ENCODE measurements around the gene ATF6.

ATF6 gene

GRCh38 chr1:161944381-161944780 is 178.3 kb downstream of the ATF6 start:
- no peak for DNase-seq

DNA sequence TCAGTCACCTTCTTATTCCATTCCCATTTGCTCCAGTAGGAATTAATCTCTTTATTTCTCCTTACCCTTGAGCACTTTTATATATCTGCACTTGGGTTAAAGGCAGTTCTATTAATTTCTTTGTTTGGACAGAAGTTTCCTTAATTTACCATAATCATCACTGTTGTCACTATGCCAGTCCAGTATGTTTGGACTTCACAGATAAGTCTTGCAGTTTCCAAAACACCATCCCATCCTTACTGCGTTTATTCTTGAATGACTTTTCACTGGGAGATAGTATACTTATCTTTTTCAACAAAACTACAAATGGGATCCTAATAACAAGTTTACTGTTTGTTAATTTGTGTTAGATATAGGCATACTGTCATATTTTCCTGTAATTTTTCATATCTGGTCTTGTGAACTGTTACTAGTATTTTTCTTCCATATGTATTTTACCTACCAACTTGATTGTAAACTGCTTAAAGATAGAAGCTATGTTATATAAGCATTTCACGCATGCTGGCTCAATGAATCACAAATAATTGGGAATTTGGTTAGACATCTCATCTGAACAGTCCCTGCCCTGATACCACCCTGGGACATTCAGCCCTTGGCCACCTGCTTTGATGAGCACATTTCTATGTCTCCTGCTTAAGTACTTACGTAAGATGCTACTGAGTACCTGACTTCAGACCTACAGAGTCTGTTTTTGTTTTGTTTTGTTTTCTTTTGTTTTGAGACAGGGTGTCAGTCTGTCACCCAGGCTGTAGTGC is 179.4 kb downstream of the ATF6 start:
- no peak for DNase-seq

DNA sequence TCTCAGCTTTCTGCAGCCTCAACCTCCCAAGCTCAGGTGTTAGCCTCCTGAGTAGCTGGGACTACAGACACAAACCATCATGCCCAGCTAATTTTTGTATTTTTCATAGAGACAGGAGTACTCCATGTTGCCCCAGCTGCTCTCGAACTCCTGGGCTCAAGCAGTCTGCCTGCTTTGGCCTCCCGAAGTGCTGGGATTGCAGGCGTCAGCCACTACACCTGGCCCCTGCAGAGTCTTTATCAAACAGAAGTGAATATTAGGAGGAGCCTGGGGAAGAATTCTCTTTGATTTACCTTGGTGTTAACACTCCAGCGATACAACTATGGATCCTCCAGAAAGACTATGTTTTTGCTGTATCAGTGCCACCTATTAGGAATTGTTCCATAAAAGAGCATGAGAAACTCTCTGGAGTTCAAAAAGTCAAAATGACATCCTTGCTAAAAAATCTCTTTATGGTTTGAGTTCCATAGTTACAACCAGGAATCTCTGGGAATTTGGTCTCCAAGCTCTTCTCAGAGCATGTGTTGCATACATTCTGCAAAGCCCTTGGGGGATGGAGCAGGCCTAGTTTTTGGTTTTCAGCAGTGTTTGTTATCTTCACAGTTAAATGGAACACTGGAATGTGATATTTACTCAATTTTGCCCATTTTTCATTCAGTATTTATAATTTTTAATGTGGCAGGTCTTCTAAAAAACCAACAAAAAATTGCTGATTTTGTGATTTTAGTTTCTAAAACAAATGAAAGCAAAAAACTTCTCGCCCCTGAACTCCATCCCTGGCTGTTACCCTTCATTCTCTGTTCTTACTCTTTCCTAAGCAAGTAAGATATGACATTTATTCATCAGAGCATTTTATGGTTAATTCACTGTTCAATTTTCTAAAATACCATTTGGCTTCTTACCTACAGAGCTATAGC is 180.2 kb downstream of the ATF6 start:
- DNase-seq: no peak

- no peak for DNase-seq
Measured at GRCh38 chr1:161948435-161948834, 182.3 kb downstream of the ATF6 start.

- DNase-seq: no peak
Measured at GRCh38 chr1:161949548-161949947, 183.4 kb downstream of the ATF6 start.

- DNase-seq: no peak
Measured at GRCh38 chr1:161950377-161950776, 184.3 kb downstream of the ATF6 start.

GRCh38 chr1:161951646-161952045 is 185.5 kb downstream of the ATF6 start:
- DNase-seq: no peak

GRCh38 chr1:161952607-161953172 is 186.6 kb downstream of the ATF6 start:
- no peak for DNase-seq

DNA sequence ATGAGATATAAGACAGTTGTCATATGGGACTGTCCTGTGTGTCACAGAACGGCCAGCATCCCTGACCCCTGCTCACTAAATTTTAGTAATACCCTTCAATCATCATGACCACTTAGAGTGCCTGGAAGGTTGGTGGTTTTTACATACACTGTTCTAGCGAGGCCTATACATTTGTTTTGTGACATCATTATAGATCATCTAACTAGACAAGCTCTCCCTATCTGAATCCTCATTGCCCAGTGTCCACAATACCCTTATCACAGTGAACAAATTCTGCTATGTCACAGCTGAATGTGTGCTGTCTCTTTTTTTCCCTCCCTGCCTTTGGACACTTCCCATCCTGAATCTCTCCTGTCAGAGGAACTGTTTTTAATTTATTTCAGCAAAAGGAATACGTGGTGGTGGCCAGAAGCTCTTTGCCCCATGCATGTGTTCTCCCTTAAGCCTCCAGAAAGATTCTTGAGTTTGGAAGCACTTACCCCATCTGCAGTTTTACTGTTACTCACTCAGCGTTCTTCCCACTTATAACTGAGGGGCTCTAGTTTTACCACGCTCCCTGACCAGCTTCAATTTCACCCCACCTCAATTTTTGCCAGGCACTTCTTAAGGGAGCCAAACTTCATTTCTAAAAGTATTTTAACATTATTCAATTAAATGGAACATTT is 187.3 kb downstream of the ATF6 start:
- no peak for DNase-seq

- no peak for DNase-seq
Measured at GRCh38 chr1:161954050-161954449, 187.9 kb downstream of the ATF6 start.

GRCh38 chr1:161954466-161954865 is 188.3 kb downstream of the ATF6 start:
- no peak for DNase-seq

- no peak for DNase-seq
Measured at GRCh38 chr1:161955606-161956005, 189.5 kb downstream of the ATF6 start.

DNA sequence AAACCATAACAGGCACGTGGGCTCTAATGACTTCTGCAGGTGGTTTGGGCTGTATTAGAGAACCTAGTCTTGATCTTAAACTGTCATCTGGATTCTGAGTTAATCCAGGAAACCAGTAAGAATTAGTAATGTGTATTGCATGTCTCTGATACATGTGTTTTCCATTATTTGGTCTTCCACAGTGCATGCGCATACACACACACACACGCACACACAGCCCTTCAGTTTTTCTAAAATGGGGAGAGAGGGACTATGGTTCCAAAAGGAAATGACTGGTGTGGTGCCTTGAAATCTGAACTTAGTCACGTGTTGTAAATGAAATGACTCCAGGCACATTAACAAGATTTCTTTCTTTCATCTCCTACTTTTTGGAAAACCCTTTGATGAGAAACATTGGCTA is 190.0 kb downstream of the ATF6 start:
- no peak for DNase-seq

DNA sequence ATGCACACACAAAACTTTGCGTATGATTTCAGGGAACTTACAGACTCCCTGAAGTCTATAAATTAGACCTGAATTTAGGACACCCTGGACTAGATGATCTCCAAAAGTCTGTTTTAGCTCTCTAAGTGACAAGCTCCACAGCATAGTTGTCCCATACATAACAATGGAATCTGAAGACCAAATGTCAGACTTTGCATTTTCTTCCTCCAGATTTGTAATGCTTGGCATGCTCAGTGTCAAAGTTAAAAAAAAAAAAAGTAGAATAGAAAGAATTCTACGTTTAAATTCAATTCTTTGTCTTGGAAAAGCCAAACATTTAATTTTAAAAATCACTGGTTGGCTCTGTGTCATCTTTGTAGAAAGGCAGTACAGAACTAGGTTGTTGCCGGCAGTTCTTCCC is 190.8 kb downstream of the ATF6 start:
- DNase-seq: no peak

DNA sequence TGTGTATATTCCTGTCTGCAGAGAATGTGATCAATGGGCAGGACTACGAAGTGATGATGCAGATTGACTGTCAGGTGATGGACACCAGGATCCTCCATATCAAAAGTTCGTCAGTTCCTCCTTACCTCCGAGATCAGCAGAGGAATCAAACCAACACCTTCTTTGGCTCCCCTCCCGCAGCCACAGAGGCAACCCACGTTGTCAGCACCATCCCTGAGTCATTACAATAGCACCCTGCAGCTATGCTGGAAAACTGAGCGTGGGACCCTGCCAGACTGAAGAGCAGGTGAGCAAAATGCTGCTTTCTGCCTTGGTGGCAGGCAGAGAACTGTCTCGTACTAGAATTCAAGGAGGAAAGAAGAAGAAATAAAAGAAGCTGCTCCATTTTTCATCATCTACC is 192.3 kb downstream of the ATF6 start:
- DNase-seq: no peak

- DNase-seq: peak in 1 of 2 experiments; percentile 57
Measured at GRCh38 chr1:161962091-161962887, 196.2 kb downstream of the ATF6 start.

DNA sequence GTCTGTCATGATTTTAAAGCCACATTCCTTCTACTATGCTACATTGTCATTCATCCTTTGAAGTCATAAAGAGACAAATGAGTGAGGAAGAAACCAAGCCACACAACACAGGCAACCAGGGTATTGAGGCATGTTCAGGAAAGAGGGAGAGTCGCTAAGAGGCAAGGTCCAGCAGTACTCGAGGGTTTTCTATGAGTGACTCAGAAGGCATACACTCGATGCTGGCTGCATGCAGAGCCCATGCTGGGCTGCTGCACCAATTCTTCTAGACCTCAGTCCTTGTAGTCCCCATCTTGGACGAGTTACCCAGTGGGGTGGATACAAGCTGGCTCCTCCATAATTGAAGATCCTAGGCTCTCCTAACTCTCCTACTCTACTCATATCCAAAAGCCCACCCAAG is 199.9 kb downstream of the ATF6 start:
- no peak for DNase-seq

- DNase-seq: no peak
Measured at GRCh38 chr1:161970036-161970435, 203.9 kb downstream of the ATF6 start.

GRCh38 chr1:161970633-161971032 is 204.5 kb downstream of the ATF6 start:
- DNase-seq: no peak

DNA sequence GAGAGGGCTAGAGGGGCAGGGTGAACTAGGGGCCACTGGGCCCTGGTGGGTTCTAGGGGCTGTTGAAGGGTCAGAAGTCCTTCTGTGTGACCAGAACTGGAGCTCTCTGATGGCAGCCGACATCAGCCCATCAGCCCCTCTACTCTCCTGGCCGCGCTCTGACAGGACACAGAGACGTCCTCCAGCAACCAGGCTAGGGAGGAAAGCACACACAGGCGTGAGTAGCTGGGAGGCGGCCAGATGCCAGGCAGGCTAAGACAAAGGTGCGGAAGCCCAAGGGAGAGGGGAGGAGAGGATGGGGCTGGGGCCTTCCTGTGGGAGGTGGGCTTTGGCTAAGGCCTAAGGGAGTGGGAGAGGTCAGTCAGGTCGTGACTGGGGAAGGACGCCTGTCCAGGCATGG is 206.7 kb downstream of the ATF6 start:
- DNase-seq: no peak

- DNase-seq: no peak
Measured at GRCh38 chr1:161973924-161974845, 208.1 kb downstream of the ATF6 start.

All from stimulated activated CD4-positive, alpha-beta T cell treated with anti-CD3 and anti-CD28 coated beads, Interleukin-4, amount 100 ng/mL, for 4 hours (primary cell).